Neuronal stem cell (in vitro differentiated cells): ENCODE data around the gene SND1.

Experiments
- DNase-seq: peaks from one replicate; pipeline ENCODE4 v3.0.0-alpha.2; 2013; ENCODE audit warnings: low spot score
- H2AFZ ChIP-seq: one replicate; pipeline ENCODE4 v1.6.1; 2013; ENCODE audit warnings: mild to moderate bottlenecking, low read length, inconsistent platforms
- H2AK5ac ChIP-seq: 2 replicates; pipeline ENCODE4 v1.6.1; 2013; ENCODE audit warnings: low read depth, mild to moderate bottlenecking, inconsistent platforms, low read length, moderate library complexity, mixed read lengths
- H2BK120ac ChIP-seq: 2 replicates; pipeline ENCODE4 v1.6.1; 2013; ENCODE audit warnings: low read depth, mild to moderate bottlenecking, inconsistent platforms, low read length, moderate library complexity, mixed read lengths
- H2BK12ac ChIP-seq: one replicate; pipeline ENCODE4 v1.6.1; 2013; ENCODE audit warnings: low read length, inconsistent platforms
- H2BK15ac ChIP-seq: 2 replicates; pipeline ENCODE4 v1.6.1; 2013; ENCODE audit warnings: mild to moderate bottlenecking, low read length, inconsistent platforms, mixed read lengths
- H2BK5ac ChIP-seq: one replicate; pipeline ENCODE4 v1.6.1; 2013; ENCODE audit warnings: inconsistent platforms, mild to moderate bottlenecking, low read length, moderate library complexity
- H3K14ac ChIP-seq: one replicate; pipeline ENCODE4 v1.6.1; 2013; ENCODE audit warnings: low read length, inconsistent platforms
- H3K18ac ChIP-seq: 2 replicates; pipeline ENCODE4 v1.6.1; 2013; ENCODE audit warnings: low read length, inconsistent platforms
- H3K23ac ChIP-seq: 2 replicates; pipeline ENCODE4 v1.6.1; 2013; ENCODE audit warnings: low read depth, mild to moderate bottlenecking, mixed read lengths, low read length, inconsistent platforms; ENCODE audit not compliant: poor library complexity
- H3K27ac ChIP-seq: replicated peaks from 3 replicates; pipeline ENCODE4 v1.5.1; 2013; ENCODE audit warnings: low read length, inconsistent platforms
- H3K27me3 ChIP-seq, 3 experiments: 2 replicates each; pipeline ENCODE4 v1.6.1; 2013; ENCODE audit warnings: low read length in 3 of 3, mild to moderate bottlenecking in 2 of 3, inconsistent platforms in 1 of 3, low read depth in 1 of 3, mixed read lengths in 1 of 3, moderate library complexity in 1 of 3; ENCODE audit not compliant: control insufficient read depth in 3 of 3, insufficient read depth in 3 of 3
- H3K36me3 ChIP-seq, 2 donors: replicated peaks in 1 of 2; 2 replicates each; pipeline ENCODE4 v1.6.1; 2013; ENCODE audit warnings: low read length in 2 of 2; ENCODE audit not compliant: control insufficient read depth in 2 of 2, insufficient read depth in 2 of 2
- H3K4ac ChIP-seq: 2 replicates; pipeline ENCODE4 v1.6.1; 2013; ENCODE audit warnings: inconsistent platforms, mild to moderate bottlenecking, low read length, moderate library complexity
- H3K4me1 ChIP-seq, 2 donors: 1 replicate in 1 of 2; 2 replicates in 1 of 2; pipeline ENCODE4 v1.6.1; 2013; ENCODE audit warnings: low read length in 2 of 2, low read depth in 1 of 2; ENCODE audit not compliant: control insufficient read depth in 2 of 2, insufficient read depth in 1 of 2
- H3K4me2 ChIP-seq: one replicate; pipeline ENCODE4 v1.6.1; 2013; ENCODE audit warnings: mild to moderate bottlenecking, low read length, inconsistent platforms; ENCODE audit not compliant: insufficient read depth, poor library complexity, severe bottlenecking
- H3K4me3 ChIP-seq, 2 donors: 2 replicates each; pipeline ENCODE4 v1.5.1; 2013; ENCODE audit warnings: low read length in 2 of 2, mild to moderate bottlenecking in 2 of 2, inconsistent platforms in 1 of 2, moderate library complexity in 1 of 2
- H3K79me1 ChIP-seq: one replicate; pipeline ENCODE4 v1.6.1; 2013; ENCODE audit warnings: low read depth, mild to moderate bottlenecking, inconsistent platforms, low read length, moderate library complexity
- H3K9ac ChIP-seq: one replicate; pipeline ENCODE4 v1.6.1; 2013; ENCODE audit warnings: mild to moderate bottlenecking, low read depth, low read length, inconsistent platforms; ENCODE audit not compliant: poor library complexity
- H3K9me3 ChIP-seq, 2 donors: replicated peaks in 1 of 2; 2 replicates each; pipeline versions ENCODE3 to v1.6.1; 2013; ENCODE audit warnings: low read length in 2 of 2, mild to moderate bottlenecking in 2 of 2, inconsistent platforms in 1 of 2, low read depth in 1 of 2, mixed read lengths in 1 of 2, moderate library complexity in 1 of 2; ENCODE audit not compliant: control insufficient read depth in 2 of 2, insufficient read depth in 1 of 2
- H4K8ac ChIP-seq: one replicate; pipeline ENCODE4 v1.6.1; 2013; ENCODE audit warnings: low read depth, mild to moderate bottlenecking, inconsistent platforms, low read length, moderate library complexity
- H4K91ac ChIP-seq: one replicate; pipeline ENCODE4 v1.6.1; 2013; ENCODE audit warnings: low read length, low read depth, mild to moderate bottlenecking, inconsistent platforms; ENCODE audit not compliant: poor library complexity
- WGBS, 2 donors: extraction: QIAGEN DNeasy Blood & Tissue Kit; methylation state at CpG; one replicate each; pipeline ENCODE4 v1.1.7; 2013; ENCODE audit warnings: missing lambda C conversion rate in 2 of 2, mixed read lengths in 1 of 2; ENCODE audit not compliant: insufficient read length in 2 of 2, insufficient replicate concordance in 1 of 2; ENCODE audit errors: extremely low coverage in 2 of 2; 5-methylcytosine and 5-hydroxymethylcytosine counted together

Gene SND1

DNA sequence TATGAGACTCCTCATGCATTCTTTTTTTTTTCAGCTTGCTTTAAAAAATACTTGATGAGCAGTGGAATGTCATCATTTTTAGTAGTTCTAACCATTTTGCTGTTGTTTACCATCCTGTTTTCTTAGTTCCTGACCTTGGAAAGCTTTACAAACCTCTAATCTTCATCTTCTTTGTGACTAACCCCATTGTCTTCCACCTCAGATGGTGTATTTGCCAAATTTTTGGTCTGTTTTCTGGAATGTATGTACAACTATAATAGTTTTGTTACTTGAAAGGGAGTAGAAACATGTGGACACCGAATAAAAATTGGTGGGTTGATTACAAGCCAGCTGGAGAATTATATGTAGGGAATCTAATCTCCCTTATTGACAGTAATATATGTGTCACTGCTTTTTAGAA lies 172.7 kb downstream of the SND1 start:
- Histone ChIP-seq H3K4me1 (peaks cover 6 to 10% of the 10 kb centered on the region in 2 donors), H3K14ac (no peak overlapping the region), H2BK15ac (no peak overlapping the region), H3K23ac (no peak overlapping the region), H2BK5ac (no peak overlapping the region), H3K4ac (no peak overlapping the region), H3K79me1 (no peaks in the 10 kb centered on the region), H3K4me2 (no peak overlapping the region), H2BK12ac (no peak overlapping the region), H4K91ac (no peak overlapping the region), H3K36me3 (no peaks in the 10 kb centered on the region), H3K27me3 (no peaks in the 10 kb centered on the region), H3K18ac (no peak overlapping the region), H3K9me3 (no peaks in the 10 kb centered on the region), H2BK120ac (no peak overlapping the region), H2AK5ac (no peak overlapping the region), H3K9ac (no peak overlapping the region), H4K8ac (no peak overlapping the region), H3K4me3 (no peak overlapping the region), H2AFZ (no peak overlapping the region), H3K27ac (no peak overlapping the region)
- WGBS, 2 donors, result no CpG with 5 or more reads among the region's 1 CpG
- DNase-seq, result no peak

DNA sequence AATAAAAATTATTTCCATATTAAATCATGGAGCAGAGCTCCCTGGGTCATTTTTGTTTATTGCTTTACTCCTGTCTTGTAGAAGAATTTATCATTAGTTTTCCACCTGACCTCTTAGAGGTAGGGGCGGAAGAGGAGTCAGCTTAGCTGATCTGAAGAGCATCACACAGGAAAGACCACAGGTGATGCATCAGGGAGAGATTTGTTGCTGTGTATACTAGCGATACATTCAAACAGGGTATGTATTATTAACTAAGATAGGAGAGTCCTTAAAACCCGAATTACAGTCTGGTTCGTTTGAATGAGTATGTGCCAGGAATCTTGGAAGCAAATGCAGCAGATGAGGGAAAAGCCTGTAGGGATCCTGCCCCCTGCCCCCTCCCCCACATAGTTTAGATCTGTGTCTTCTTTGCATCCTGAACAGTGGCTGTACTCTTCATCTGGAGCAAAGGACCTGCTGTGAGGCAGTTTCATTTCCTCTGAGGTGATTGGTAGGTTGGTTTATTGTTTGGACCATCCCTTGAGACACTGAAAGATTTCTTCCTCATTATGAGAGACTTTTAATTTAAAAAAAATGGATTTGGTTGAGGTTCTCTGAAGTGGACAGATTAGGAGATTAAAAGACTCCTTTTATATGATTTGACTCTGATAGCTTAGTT lies 177.0 kb downstream of the SND1 start:
- peaks cover 0 to 3% of the 10 kb centered on the region in 2 donors for H3K4me1 ChIP-seq

GRCh38 chr7:127831318-127832219 lies 179.6 kb downstream of the SND1 start:
- H2BK12ac ChIP-seq, result no peak overlapping the region
- H3K27me3 ChIP-seq, result no peaks in the 10 kb centered on the region
- no peak overlapping the region for H3K4ac ChIP-seq
- H3K79me1 ChIP-seq, result no peaks in the 10 kb centered on the region
- H3K23ac ChIP-seq, result peak overlapping the region; percentile 0
- H3K4me2 ChIP-seq, result no peak overlapping the region
- no peak overlapping the region for H3K18ac ChIP-seq
- H2AK5ac ChIP-seq, result no peak overlapping the region
- no CpG with 5 or more reads among the region's 5 CpGs for WGBS, 2 donors
- H3K9me3 ChIP-seq, result no peaks in the 10 kb centered on the region
- no peak overlapping the region for H2BK15ac ChIP-seq
- H2BK5ac ChIP-seq, result no peak overlapping the region
- DNase-seq, result no peak
- H4K8ac ChIP-seq, result no peak overlapping the region
- H3K9ac ChIP-seq, result no peak overlapping the region
- H3K27ac ChIP-seq, result no peak overlapping the region
- peaks cover 0 to 3% of the 10 kb centered on the region in 2 donors for H3K4me1 ChIP-seq
- no peaks in the 10 kb centered on the region for H3K36me3 ChIP-seq
- no peak overlapping the region for H3K14ac ChIP-seq
- no peak overlapping the region for H4K91ac ChIP-seq
- H2BK120ac ChIP-seq, result no peak overlapping the region
- no peak overlapping the region for H2AFZ ChIP-seq
- H3K4me3 ChIP-seq, result no peak overlapping the region

More for the DNA sequence above, 177.0 kb downstream of the SND1 start:
- no peak overlapping the region for H3K14ac ChIP-seq
- no peak overlapping the region for H3K4ac ChIP-seq
- no peak overlapping the region for H2BK12ac ChIP-seq
- H3K23ac ChIP-seq, result no peak overlapping the region
- DNase-seq, result no peak
- no peak overlapping the region for H3K4me3 ChIP-seq
- H3K36me3 ChIP-seq, result no peaks in the 10 kb centered on the region
- H3K9me3 ChIP-seq, result no peaks in the 10 kb centered on the region
- no peak overlapping the region for H3K27ac ChIP-seq
- no peak overlapping the region for H2AFZ ChIP-seq
- no peak overlapping the region for H4K91ac ChIP-seq
- no peak overlapping the region for H3K9ac ChIP-seq
- no peak overlapping the region for H3K4me2 ChIP-seq
- H4K8ac ChIP-seq, result no peak overlapping the region
- WGBS, 2 donors, result no CpG with 5 or more reads among the region's 4 CpGs
- no peak overlapping the region for H2BK120ac ChIP-seq
- H3K18ac ChIP-seq, result no peak overlapping the region
- H3K79me1 ChIP-seq, result no peaks in the 10 kb centered on the region
- H3K27me3 ChIP-seq, result no peaks in the 10 kb centered on the region
- no peak overlapping the region for H2AK5ac ChIP-seq
- H2BK15ac ChIP-seq, result no peak overlapping the region
- no peak overlapping the region for H2BK5ac ChIP-seq

- no CpG with 5 or more reads among the region's 7 CpGs for WGBS, 2 donors
- Histone ChIP-seq H3K36me3 (no peaks in the 10 kb centered on the region), H3K27me3 (no peaks in the 10 kb centered on the region), H3K27ac (no peak overlapping the region), H3K4ac (no peak overlapping the region), H3K9me3 (peaks cover 0 to 3% of the 10 kb centered on the region in 2 donors), H3K18ac (peak overlapping the region; percentile 61), H2AFZ (no peak overlapping the region), H3K4me3 (no peak overlapping the region), H3K4me2 (no peak overlapping the region), H3K79me1 (no peaks in the 10 kb centered on the region), H3K23ac (no peak overlapping the region), H3K4me1 (peaks cover 0 to 3% of the 10 kb centered on the region in 2 donors), H4K8ac (no peak overlapping the region), H2BK12ac (no peak overlapping the region), H3K9ac (peak overlapping the region; percentile 64), H2AK5ac (no peak overlapping the region), H4K91ac (no peak overlapping the region), H2BK15ac (no peak overlapping the region), H3K14ac (no peak overlapping the region), H2BK120ac (no peak overlapping the region), H2BK5ac (no peak overlapping the region)
- no peak for DNase-seq
Observed at GRCh38 chr7:127832592-127832991, 180.6 kb downstream of the SND1 start.
